ENCODE measurements around the gene GPR141. TPM values are rescaled to one million over a fixed set of nuclear protein-coding genes. Genes with fewer than 3 reads are reported as not detected.

Gene GPR141
- 1.9 TPM for total RNA-seq

- DNase-seq (ENCODE audit: low spot score): no peak
These were observed at the start of gene GPR141 for GRCh38 chr7:37683246-37684120. GPR141 (plus strand) TSS chr7:37683766; CDS start chr7:37740394, 56,628 bp downstream.

- no peak for DNase-seq (ENCODE audit: low spot score)
These were observed 48.2 kb upstream of the GPR141 start for GRCh38 chr7:37635346-37635745.

- DNase-seq (ENCODE audit: low spot score): no peak
These were observed 41.5 kb upstream of the GPR141 start for GRCh38 chr7:37642028-37642540.

GRCh38 chr7:37643876-37644275 lies 39.7 kb upstream of the GPR141 start:
- DNase-seq (ENCODE audit: low spot score): no peak

GRCh38 chr7:37645282-37646050 lies 38.1 kb upstream of the GPR141 start:
- no peak for DNase-seq (ENCODE audit: low spot score)

GRCh38 chr7:37656913-37657530 lies 26.5 kb upstream of the GPR141 start:
- no peak for DNase-seq (ENCODE audit: low spot score)

- no peak for DNase-seq (ENCODE audit: low spot score)
These were observed 25.8 kb upstream of the GPR141 start for GRCh38 chr7:37657816-37658215.

- DNase-seq (ENCODE audit: low spot score): no peak
These were observed 23.5 kb upstream of the GPR141 start for GRCh38 chr7:37659971-37660565.

GRCh38 chr7:37660614-37661013 lies 23.0 kb upstream of the GPR141 start:
- no peak for DNase-seq (ENCODE audit: low spot score)

- no peak for DNase-seq (ENCODE audit: low spot score)
These were observed 19.9 kb upstream of the GPR141 start for GRCh38 chr7:37663693-37664092.

GRCh38 chr7:37665352-37666022 lies 18.1 kb upstream of the GPR141 start:
- DNase-seq (ENCODE audit: low spot score): no peak

GRCh38 chr7:37666026-37666799 lies 17.4 kb upstream of the GPR141 start:
- no peak for DNase-seq (ENCODE audit: low spot score)

GRCh38 chr7:37669818-37670217 lies 13.7 kb upstream of the GPR141 start:
- DNase-seq (ENCODE audit: low spot score): no peak

- no peak for DNase-seq (ENCODE audit: low spot score)
These were observed 13.1 kb upstream of the GPR141 start for GRCh38 chr7:37670436-37670835.

GRCh38 chr7:37671876-37672275 lies 11.7 kb upstream of the GPR141 start:
- DNase-seq (ENCODE audit: low spot score): no peak

GRCh38 chr7:37672926-37673325 lies 10.6 kb upstream of the GPR141 start:
- DNase-seq (ENCODE audit: low spot score): no peak

- DNase-seq (ENCODE audit: low spot score): no peak
These were observed 10.0 kb upstream of the GPR141 start for GRCh38 chr7:37673523-37673922.

- DNase-seq (ENCODE audit: low spot score): no peak
These were observed 9.0 kb upstream of the GPR141 start for GRCh38 chr7:37674531-37674930.

GRCh38 chr7:37675749-37676148 lies 7.8 kb upstream of the GPR141 start:
- no peak for DNase-seq (ENCODE audit: low spot score)

GRCh38 chr7:37684927-37685326 lies 1.4 kb downstream of the GPR141 start:
- DNase-seq (ENCODE audit: low spot score): no peak
